Spleen (tissue), 11 donors: ENCODE results near the gene PLEKHM3. TPM values are rescaled to one million over a fixed set of nuclear protein-coding genes. Genes with fewer than 3 reads are reported as not detected.
"Not testable (repeated sequence)": the region's sequence is repeated elsewhere in the genome, so short reads cannot be mapped to it uniquely, and the experiment has no call there.

Experiments
- DNase-seq: peaks from one replicate; pipeline ENCODE4 v3.0.0-alpha.2; 2020
- H3K27ac ChIP-seq, 8 donors: fragments of 200-600 bp; sonication (generic) in 7 of 8; 1 replicate in 4 of 8; 2 replicates in 4 of 8; pipeline versions ENCODE4 v1.5.0 to v1.8.0; 2016 to 2021; ENCODE audit warnings: inconsistent platforms in 4 of 8, mild to moderate bottlenecking in 4 of 8, moderate library complexity in 1 of 8
- H3K27me3 ChIP-seq, 7 donors: fragments of 200-600 bp; sonication (generic) in 6 of 7; replicated peaks in 1 of 7; 1 replicate in 4 of 7; 2 replicates in 3 of 7; pipeline versions ENCODE4 v1.5.0 to v1.8.0; 2016 to 2021; ENCODE audit warnings: inconsistent platforms in 3 of 7, mild to moderate bottlenecking in 1 of 7
- H3K36me3 ChIP-seq, 6 donors: fragments of 200-600 bp; sonication (generic) in 5 of 6; 1 replicate in 4 of 6; 2 replicates in 2 of 6; pipeline versions ENCODE4 v1.5.0 to v1.8.0; 2016 to 2021; ENCODE audit warnings: inconsistent platforms in 2 of 6
- H3K4me1 ChIP-seq, 6 donors: fragments of 200-600 bp; sonication (generic) in 5 of 6; 1 replicate in 3 of 6; 2 replicates in 3 of 6; pipeline versions ENCODE4 v1.5.0 to v1.8.0; 2016 to 2021; ENCODE audit warnings: inconsistent platforms in 3 of 6
- H3K4me3 ChIP-seq, 8 donors: fragments of 200-600 bp; sonication (generic) in 7 of 8; 1 replicate in 4 of 8; 2 replicates in 4 of 8; pipeline versions ENCODE4 v1.5.0 to v1.8.0; 2016 to 2021; ENCODE audit warnings: inconsistent platforms in 4 of 8, mild to moderate bottlenecking in 4 of 8, moderate library complexity in 2 of 8
- H3K9me3 ChIP-seq, 8 donors: fragments of 200-600 bp; sonication (generic) in 7 of 8; 1 replicate in 4 of 8; 2 replicates in 4 of 8; pipeline versions ENCODE4 v1.5.0 to v1.8.0; 2016 to 2021; ENCODE audit warnings: inconsistent platforms in 4 of 8
- POLR2A ChIP-seq, 3 donors: fragments of 450-650 bp; IDR thresholded peaks; one replicate each; pipeline ENCODE4 v1.5.1; 2017; ENCODE audit warnings: antibody characterized with exemption in 3 of 3, mild to moderate bottlenecking in 1 of 3
- POLR2AphosphoS5 ChIP-seq, 3 donors: sonication (generic); formaldehyde crosslinking; IDR thresholded peaks; one replicate each; pipeline ENCODE4 v1.5.1; 2017; ENCODE audit warnings: antibody characterized with exemption in 3 of 3
- WGBS, 5 donors: extraction: QIAGEN DNeasy Blood & Tissue Kit in 3 of 5; methylation state at CpG; one replicate each; pipeline versions ENCODE4 v1.1.5 to v1.1.7; 2013 to 2018; 5-methylcytosine and 5-hydroxymethylcytosine counted together
- intact Hi-C: fragments of 100-400 bp; cut with DNase I; formaldehyde crosslinking; loops from one replicate; pipeline ENCODE4 v1.15.0; 2023; ENCODE audit warnings: low total_unique reads
- polyA plus RNA-seq, 3 donors: library from polyadenylated mRNA; stranded (reverse); fragments of 200-250 nt; gene quantifications; one replicate each; pipeline ENCODE4 v1.2.1, GENCODE V29; 2013
- total RNA-seq, 7 donors: library from RNA; depleted of rRNA in 3 of 7; stranded (reverse); fragments of >200 nt in 3 of 7; fragmentation: NEBNext Ultra II Directional in 4 of 7; extraction: Animal tissue kit (Norgen Biotek cat#: 25700) in 4 of 7; gene quantifications; one replicate each; pipeline versions ENCODE4 v1.1.0 to v1.2.1, GENCODE V29; 2016 to 2021
- TF ChIP-seq, protein P1 (sequence below), 11 experiments: fragments of 200-600 bp in 7 of 11; fragments of 450-650 bp in 4 of 11; sonication (generic) in 4 of 11; IDR thresholded peaks in 8 of 11; conservative IDR thresholded peaks in 3 of 11; 1 replicate in 7 of 11; 2 replicates in 4 of 11; pipeline versions ENCODE4 v1.4.0 to v1.8.0; 2016 to 2021; ENCODE audit warnings: antibody characterized with exemption in 11 of 11, inconsistent platforms in 4 of 11, mild to moderate bottlenecking in 1 of 11
- donor health status: healthy with polysubstance abuse.
- donor health status: DM: no; HTN: no; CAD: no; lungs with moderate emphysema.
- donor health status: DM: no; HTN: no; CAD: no.
- donor health status: Bipolar disorder and iron deficiency.
- donor health status: healthy.
- donor health status: DM: no; HTN: no; CAD: no.
- donor health status: DM: yes; HTN: yes; CAD: no.

PLEKHM3 gene
- total and polyA plus RNA-seq, 10 donors: 2.4 to 24.3 (median 18.3) TPM

DNA sequence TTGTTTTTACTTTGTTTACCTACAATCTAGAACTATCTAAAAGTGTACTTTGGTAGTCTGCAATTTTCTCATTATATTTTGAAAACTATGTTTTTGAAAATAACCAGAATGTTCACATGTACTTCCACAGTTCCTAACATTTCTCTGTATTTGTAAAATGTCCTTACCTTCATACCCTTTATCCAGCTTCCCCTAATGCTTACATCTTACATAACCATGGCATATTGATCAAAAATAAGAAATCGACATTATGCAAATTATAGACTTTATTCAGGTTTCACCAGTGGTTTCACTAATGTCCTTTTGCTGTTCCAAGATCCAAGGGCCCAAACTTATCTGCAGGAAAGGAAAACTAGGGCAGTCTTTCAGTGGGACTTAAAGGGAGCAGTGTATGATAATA, 114.1 kb downstream of the PLEKHM3 start:
- intact Hi-C loops: no loop called here
- 77 to 95% (median 93%) methylated on average over 1 of the region's 1 CpG for WGBS, 5 donors
- TF ChIP-seq, protein P1, sequence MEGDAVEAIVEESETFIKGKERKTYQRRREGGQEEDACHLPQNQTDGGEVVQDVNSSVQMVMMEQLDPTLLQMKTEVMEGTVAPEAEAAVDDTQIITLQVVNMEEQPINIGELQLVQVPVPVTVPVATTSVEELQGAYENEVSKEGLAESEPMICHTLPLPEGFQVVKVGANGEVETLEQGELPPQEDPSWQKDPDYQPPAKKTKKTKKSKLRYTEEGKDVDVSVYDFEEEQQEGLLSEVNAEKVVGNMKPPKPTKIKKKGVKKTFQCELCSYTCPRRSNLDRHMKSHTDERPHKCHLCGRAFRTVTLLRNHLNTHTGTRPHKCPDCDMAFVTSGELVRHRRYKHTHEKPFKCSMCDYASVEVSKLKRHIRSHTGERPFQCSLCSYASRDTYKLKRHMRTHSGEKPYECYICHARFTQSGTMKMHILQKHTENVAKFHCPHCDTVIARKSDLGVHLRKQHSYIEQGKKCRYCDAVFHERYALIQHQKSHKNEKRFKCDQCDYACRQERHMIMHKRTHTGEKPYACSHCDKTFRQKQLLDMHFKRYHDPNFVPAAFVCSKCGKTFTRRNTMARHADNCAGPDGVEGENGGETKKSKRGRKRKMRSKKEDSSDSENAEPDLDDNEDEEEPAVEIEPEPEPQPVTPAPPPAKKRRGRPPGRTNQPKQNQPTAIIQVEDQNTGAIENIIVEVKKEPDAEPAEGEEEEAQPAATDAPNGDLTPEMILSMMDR (IDR thresholded peaks at IDR 0.05 in 8 of 11, conservative IDR thresholded peaks at IDR 0.05 in 3 of 11): no peak
- TF ChIP-seq POLR2AphosphoS5 (IDR thresholded peaks at IDR 0.05) (no peak), POLR2A (IDR thresholded peaks at IDR 0.05) (no peak)

DNA sequence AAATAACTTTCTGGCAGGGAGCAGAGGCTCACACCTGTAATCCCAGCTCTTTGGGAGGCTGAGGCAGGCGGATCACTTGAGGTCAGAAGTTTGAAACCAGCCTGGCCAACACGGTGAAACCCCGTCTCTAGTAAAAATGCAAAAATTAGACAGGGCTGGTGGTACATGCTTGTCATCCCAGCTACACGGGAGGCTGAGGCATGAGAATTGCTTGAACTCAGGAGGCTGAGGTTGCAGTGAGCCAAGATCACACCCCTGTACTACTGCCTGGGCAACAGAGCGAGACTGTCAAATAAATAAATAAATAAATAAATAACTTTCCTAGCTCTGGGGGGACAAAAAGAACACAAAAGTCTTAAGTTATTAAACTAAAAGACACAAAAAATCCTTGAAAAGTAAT, 118.8 kb downstream of the PLEKHM3 start:
- 94 to 97% (median 96%) methylated on average over 5 of the region's 5 CpGs for WGBS, 5 donors
- peaks cover 0 to 27% (median under 1%) of the 10 kb centered on the region in 6 donors for H3K36me3 ChIP-seq
- H3K9me3 ChIP-seq, H3K27ac ChIP-seq, H3K27me3 ChIP-seq, H3K4me1 ChIP-seq, DNase-seq, H3K4me3 ChIP-seq, intact Hi-C loops: not testable (repeated sequence)

More for the DNA sequence above, 114.1 kb downstream of the PLEKHM3 start:
- Histone ChIP-seq H3K36me3 (peaks cover 0 to 33% (median 3%) of the 10 kb centered on the region in 6 donors), H3K9me3 (no peaks in the 10 kb centered on the region), H3K27me3 (no peaks in the 10 kb centered on the region), H3K4me3 (no peak overlapping the region), H3K27ac (no peak overlapping the region), H3K4me1 (no peaks in the 10 kb centered on the region)
- DNase-seq: no peak

DNA sequence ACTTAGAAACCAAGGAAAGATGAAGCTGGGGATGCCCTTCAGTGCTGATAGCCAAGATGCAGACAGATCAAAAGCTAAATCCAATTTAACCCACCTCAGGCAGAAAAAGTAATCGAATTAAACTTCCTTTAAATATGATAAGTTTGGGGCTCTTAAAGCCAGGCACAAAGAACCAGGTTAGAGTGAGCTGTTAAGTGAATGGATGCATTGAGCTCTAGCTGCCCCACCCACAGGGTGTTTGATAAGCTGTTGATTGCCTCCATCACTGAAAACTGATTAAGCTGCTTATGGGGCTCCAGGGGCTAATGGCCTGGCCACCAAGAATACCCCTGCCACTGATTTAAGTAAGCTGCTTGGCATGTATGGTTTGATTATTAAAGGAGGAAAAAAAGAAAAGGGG, 119.8 kb downstream of the PLEKHM3 start:
- Histone ChIP-seq H3K36me3 (peaks cover 0 to 32% (median 1%) of the 10 kb centered on the region in 6 donors), H3K4me3 (no peak overlapping the region), H3K9me3 (no peaks in the 10 kb centered on the region), H3K27ac (no peak overlapping the region), H3K27me3 (no peaks in the 10 kb centered on the region), H3K4me1 (no peaks in the 10 kb centered on the region)
- intact Hi-C loops: no loop called here
- DNase-seq: no peak
- TF ChIP-seq, protein P1 (IDR thresholded peaks at IDR 0.05 in 8 of 11, conservative IDR thresholded peaks at IDR 0.05 in 3 of 11): no peak
- TF ChIP-seq POLR2A (IDR thresholded peaks at IDR 0.05) (no peak), POLR2AphosphoS5 (IDR thresholded peaks at IDR 0.05) (no peak)
- WGBS, 5 donors: 86 to 93% (median 87%) methylated on average over 1 of the region's 1 CpG

DNA sequence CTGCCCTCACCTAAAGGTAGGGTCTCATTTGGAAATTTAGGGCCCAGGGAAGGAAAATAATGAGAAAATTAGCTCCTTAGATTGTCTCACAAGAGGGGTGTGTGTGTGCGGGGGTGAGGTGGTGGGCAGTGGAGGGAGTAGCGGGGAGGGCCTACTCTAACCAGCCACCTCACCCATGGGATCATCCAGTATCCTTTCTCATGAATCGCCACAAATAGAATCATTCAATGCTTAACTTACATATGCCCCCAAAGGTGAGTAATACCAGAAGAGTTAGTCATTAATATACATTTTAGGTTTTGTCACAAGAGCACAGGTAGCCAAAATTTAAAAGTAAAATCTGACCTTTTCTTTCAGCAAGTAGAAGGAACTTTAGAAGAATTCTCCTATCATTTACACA, 122.1 kb downstream of the PLEKHM3 start:
- H3K27ac ChIP-seq: no peak overlapping the region
- intact Hi-C loops: no loop called here
- no peaks in the 10 kb centered on the region for H3K9me3 ChIP-seq
- TF ChIP-seq POLR2AphosphoS5 (IDR thresholded peaks at IDR 0.05) (no peak), POLR2A (IDR thresholded peaks at IDR 0.05) (no peak)
- TF ChIP-seq, protein P1 (IDR thresholded peaks at IDR 0.05 in 8 of 11, conservative IDR thresholded peaks at IDR 0.05 in 3 of 11): no peak
- no peaks in the 10 kb centered on the region for H3K27me3 ChIP-seq
- WGBS, 5 donors: 89 to 96% (median 95%) methylated on average over 3 of the region's 3 CpGs
- DNase-seq: no peak
- H3K4me3 ChIP-seq: no peak overlapping the region
- H3K36me3 ChIP-seq: peaks cover 0 to 42% (median 3%) of the 10 kb centered on the region in 6 donors
- H3K4me1 ChIP-seq: no peaks in the 10 kb centered on the region

DNA sequence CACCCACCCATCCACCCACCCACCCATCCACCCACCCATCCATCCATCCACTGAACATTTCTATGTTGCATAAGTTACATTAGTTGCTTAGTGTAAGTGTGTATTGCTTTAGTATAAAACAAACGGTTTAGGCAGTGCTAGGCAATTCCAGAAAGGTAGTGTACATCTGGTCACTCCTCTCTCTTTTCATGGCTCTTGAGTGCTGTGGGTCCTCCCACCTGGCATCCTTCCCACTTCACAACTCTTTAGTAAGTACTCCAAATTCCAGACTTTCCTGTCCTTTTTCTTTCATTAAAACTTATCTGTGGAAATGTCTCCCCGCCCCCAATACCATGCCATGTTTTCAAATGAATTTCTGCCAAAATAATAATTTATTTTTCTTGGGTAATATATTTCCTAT, 122.5 kb downstream of the PLEKHM3 start:
- intact Hi-C loops: no loop called here
- no peak overlapping the region for H3K4me3 ChIP-seq

More for the DNA sequence above, 122.5 kb downstream of the PLEKHM3 start:
- no peak for DNase-seq
- no peak for TF ChIP-seq POLR2A (IDR thresholded peaks at IDR 0.05)
- TF ChIP-seq, protein P1 (IDR thresholded peaks at IDR 0.05 in 8 of 11, conservative IDR thresholded peaks at IDR 0.05 in 3 of 11): no peak
- no peak for TF ChIP-seq POLR2AphosphoS5 (IDR thresholded peaks at IDR 0.05)
- WGBS, 5 donors: 73 to 96% (median 89%) methylated on average over 2 of the region's 2 CpGs
- H3K4me1 ChIP-seq: no peaks in the 10 kb centered on the region
- no peak overlapping the region for H3K27ac ChIP-seq
- H3K9me3 ChIP-seq: no peaks in the 10 kb centered on the region
- H3K36me3 ChIP-seq: peaks cover 0 to 46% (median 3%) of the 10 kb centered on the region in 6 donors
- H3K27me3 ChIP-seq: no peaks in the 10 kb centered on the region
